B cell (primary cell): ENCODE measurements around the gene PSTPIP1. TPM values are rescaled to one million over a fixed set of nuclear protein-coding genes. Genes with fewer than 3 reads are reported as not detected.

ENCODE experiments used
- ATAC-seq: fragments of 200-7000 bp; cut with Tn5 transposase; one replicate; pipeline ENCODE4 v1.10.0; 2021; ENCODE audit warnings: low read depth, mild to moderate bottlenecking, moderate number of reproducible peaks, moderate library complexity
- CTCF ChIA-PET: fragments of 350-600 bp; sonication (Branson Sonifier 250); formaldehyde crosslinking; loops from one replicate; lab custom pipeline; 2021; ENCODE audit warnings: antibody characterized with exemption, inconsistent platforms; lab: Charles Lee
- POLR2A ChIA-PET: fragments of 350-600 bp; sonication (Branson Sonifier 250); formaldehyde crosslinking; loops from one replicate; lab custom pipeline; 2021; ENCODE audit warnings: antibody characterized with exemption; lab: Charles Lee
- DNase-seq: peaks from one replicate; pipeline ENCODE4 v3.0.0; 2013
- H2AFZ ChIP-seq: 2 replicates; pipeline ENCODE4 v1.6.1; 2012; ENCODE audit warnings: mild to moderate bottlenecking, low read depth, low read length; ENCODE audit not compliant: insufficient read depth, poor library complexity, severe bottlenecking
- H3K27ac ChIP-seq, 2 donors: 1 replicate in 1 of 2; 2 replicates in 1 of 2; pipeline ENCODE4 v1.5.1; 2012 to 2013; ENCODE audit warnings: low read length in 2 of 2, mild to moderate bottlenecking in 2 of 2, moderate library complexity in 1 of 2
- H3K27me3 ChIP-seq, 4 experiments: fragments of 200-600 bp in 1 of 4; sonication (generic) in 1 of 4; replicated peaks in 1 of 4; 1 replicate in 2 of 4; 2 replicates in 2 of 4; pipeline versions ENCODE4 v1.6.1 to v1.7.0; 2013 to 2016; ENCODE audit warnings: low read length in 3 of 4, mild to moderate bottlenecking in 2 of 4, mixed read lengths in 1 of 4, moderate library complexity in 1 of 4; ENCODE audit not compliant: insufficient read depth in 4 of 4, control insufficient read depth in 3 of 4; ENCODE audit errors: control extremely low read depth in 1 of 4
- H3K36me3 ChIP-seq, 2 experiments: replicated peaks in 1 of 2; 1 replicate in 1 of 2; 2 replicates in 1 of 2; pipeline versions ENCODE4 v1.6.1 to v1.7.1; 2013; ENCODE audit warnings: low read length in 1 of 2; ENCODE audit not compliant: insufficient read depth in 2 of 2, control insufficient read depth in 1 of 2; ENCODE audit errors: control extremely low read depth in 1 of 2, extremely low read depth in 1 of 2
- H3K4me1 ChIP-seq, 2 donors: fragments of 200-600 bp in 1 of 2; sonication (generic) in 1 of 2; 1 replicate in 1 of 2; 2 replicates in 1 of 2; pipeline versions ENCODE4 v1.5.1 to v1.6.1; 2013 to 2017; ENCODE audit warnings: low read length in 2 of 2; ENCODE audit not compliant: control insufficient read depth in 2 of 2, insufficient read depth in 2 of 2
- H3K4me2 ChIP-seq: replicated peaks from 2 replicates; pipeline ENCODE3; 2012; ENCODE audit warnings: mild to moderate bottlenecking, low read depth, low read length; ENCODE audit not compliant: poor library complexity, severe bottlenecking
- H3K4me3 ChIP-seq, 5 experiments: fragments of 200-600 bp in 1 of 5; sonication (generic) in 1 of 5; 1 replicate in 3 of 5; 2 replicates in 2 of 5; pipeline versions ENCODE4 v1.5.1 to v1.7.0; 2011 to 2016; ENCODE audit warnings: low read length in 4 of 5, mild to moderate bottlenecking in 4 of 5, low read depth in 2 of 5, control low read depth in 1 of 5, moderate library complexity in 1 of 5; ENCODE audit not compliant: insufficient read depth in 1 of 5; ENCODE audit errors: control extremely low read depth in 1 of 5, extremely low read depth in 1 of 5
- H3K79me2 ChIP-seq: fragments of 200-600 bp; sonication (generic); one replicate; pipeline ENCODE4 v1.6.0; 2016; ENCODE audit warnings: low read length; ENCODE audit not compliant: control insufficient read depth, insufficient read depth
- H3K9ac ChIP-seq: fragments of 200-600 bp; sonication (generic); 2 replicates; pipeline ENCODE4 v1.6.1; 2017; ENCODE audit warnings: mild to moderate bottlenecking, low read length, moderate library complexity
- H3K9me3 ChIP-seq, 3 donors: one replicate each; pipeline versions ENCODE4 v1.6.1 to v1.7.1; 2013; ENCODE audit warnings: low read length in 2 of 3; ENCODE audit not compliant: control insufficient read depth in 2 of 3, insufficient read depth in 1 of 3; ENCODE audit errors: control extremely low read depth in 1 of 3
- H4K20me1 ChIP-seq: 2 replicates; pipeline ENCODE4 v1.6.0; 2012; ENCODE audit warnings: mild to moderate bottlenecking, low read length; ENCODE audit not compliant: insufficient read depth, control insufficient read depth, poor library complexity, severe bottlenecking
- H3K27ac Mint-ChIP-seq: one replicate; pipeline ENCODE4 v1.8.0; 2021; ENCODE audit warnings: mixed read lengths
- H3K27me3 Mint-ChIP-seq: one replicate; pipeline ENCODE4 v1.8.0; 2021; ENCODE audit warnings: mixed read lengths
- H3K4me1 Mint-ChIP-seq: one replicate; pipeline ENCODE4 v1.8.0; 2021; ENCODE audit warnings: mixed read lengths
- H3K4me3 Mint-ChIP-seq: one replicate; pipeline ENCODE4 v1.8.0; 2021; ENCODE audit warnings: mixed read lengths
- H3K9me3 Mint-ChIP-seq: one replicate; pipeline ENCODE4 v1.8.0; 2022; ENCODE audit warnings: mixed read lengths; ENCODE audit not compliant: insufficient read depth
- EZH2 ChIP-seq: IDR thresholded peaks from 2 replicates; pipeline ENCODE4 v1.6.1; 2012; ENCODE audit warnings: borderline replicate concordance, low read depth, mild to moderate bottlenecking, moderate library complexity, low read length; ENCODE audit not compliant: insufficient read depth, poor library complexity, severe bottlenecking
- WGBS: methylation state at CpG from one replicate; pipeline ENCODE4 v1.1.5; 2013; ENCODE audit warnings: missing lambda C conversion rate; ENCODE audit not compliant: insufficient coverage; 5-methylcytosine and 5-hydroxymethylcytosine counted together
- intact Hi-C: fragments of 100-400 bp; cut with micrococcal nuclease; formaldehyde crosslinking; loops from one replicate; pipeline ENCODE4 v1.10.0; 2022
- polyA plus RNA-seq: library from polyadenylated mRNA; depleted of rRNA; stranded (reverse); fragments of >200 nt; gene quantifications from 2 replicates; pipeline ENCODE4 v1.2.3, GENCODE V29; 2012
- total RNA-seq, 2 donors: library from RNA; stranded (reverse); fragments of 120-200 nt in 1 of 2; gene quantifications; 1 replicate in 1 of 2; 2 replicates in 1 of 2; pipeline versions ENCODE4 v1.2.3 to v1.2.4, GENCODE V29; 2013 to 2022
- TF ChIP-seq, protein P1 (sequence below): fragments of 200-600 bp; IDR thresholded peaks from one replicate; pipeline ENCODE4 v1.8.0; 2022; ENCODE audit warnings: antibody characterized with exemption, mild to moderate bottlenecking

PSTPIP1 gene
- total and polyA plus RNA-seq, 2 donors (not counting 1 experiment from before 2014, with no cell fraction given): 69.0 to 79.3 TPM

DNA sequence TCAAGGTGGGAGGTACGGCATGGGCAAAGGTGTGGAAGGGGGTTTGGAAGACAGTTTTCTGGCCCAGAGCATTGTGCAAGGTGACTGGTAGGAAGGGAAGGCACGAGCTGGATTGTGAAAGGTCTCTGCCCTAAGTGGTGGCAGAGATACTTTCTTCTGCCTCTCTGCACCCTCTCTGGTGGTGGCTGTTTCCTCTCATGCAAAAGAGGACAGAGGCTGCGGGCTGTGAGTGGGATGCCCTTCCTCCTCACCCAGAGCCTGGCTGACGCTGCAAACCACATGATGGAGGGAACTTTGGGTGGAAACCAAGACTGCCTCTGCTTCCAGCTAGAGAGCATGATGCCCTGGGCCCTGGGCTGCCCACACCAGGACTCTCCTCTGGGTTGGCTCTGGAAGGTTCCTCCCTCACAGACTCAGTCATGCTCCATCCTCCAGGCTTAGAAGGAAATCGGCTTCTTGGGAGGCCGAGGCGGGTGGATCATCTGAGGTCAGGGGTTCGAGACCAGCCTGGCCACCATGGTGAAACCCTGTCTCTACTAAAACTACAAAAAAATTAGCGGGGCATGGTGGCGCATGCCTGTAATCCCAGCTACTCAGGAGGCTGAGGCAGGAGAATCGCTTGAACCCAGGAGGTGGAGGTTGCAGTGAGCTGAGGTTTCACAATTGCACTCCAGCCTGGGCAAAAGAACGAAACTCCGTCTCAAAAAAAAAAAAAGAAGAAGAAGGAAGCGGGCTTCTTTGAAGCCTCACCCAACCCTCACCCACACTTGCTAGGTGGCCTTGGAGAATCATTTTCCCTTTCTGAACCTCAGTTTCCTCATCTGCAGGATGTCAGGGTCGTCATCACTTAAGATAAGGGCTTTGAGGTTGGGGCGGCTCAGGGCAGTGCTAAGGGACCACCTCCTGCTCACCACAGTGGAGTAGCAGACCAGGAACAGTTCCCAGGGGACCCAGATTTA is 8.3 kb downstream of the PSTPIP1 start:
- H3K4me3 ChIP-seq: peak overlapping the region in 2 of 5 experiments; percentile 6 to 21
- CTCF ChIA-PET: interaction anchor here (0.6 to 2.3 kb wide), 3 partner anchors 21 to 32 kb away, joined by 3 to 8 read pairs (median 4); no protein-coding TSS in a partner anchor
- no peaks in the 10 kb centered on the region for H3K27me3 ChIP-seq
- DNase-seq (peak; percentile 78), ATAC-seq (peak; percentile 89)
- peaks cover 38 to 49% of the 10 kb centered on the region in 2 donors for H3K4me1 ChIP-seq
- H3K4me3 Mint-ChIP-seq: peak overlapping the region; percentile 80
- peaks cover 0 to 4% (median 0%) of the 10 kb centered on the region in 3 donors for H3K9me3 ChIP-seq
- H3K27ac Mint-ChIP-seq: peak overlapping the region; percentile 84
- no peak overlapping the region for H2AFZ ChIP-seq
- peaks cover 85% of the 10 kb centered on the region for H4K20me1 ChIP-seq
- POLR2A ChIA-PET: interaction anchor here (0.7 kb wide), 1 partner anchor 10 kb away, joined by 3 read pairs; no protein-coding TSS in a partner anchor
- H3K27me3 Mint-ChIP-seq: no peaks in the 10 kb centered on the region
- peaks cover 3% of the 10 kb centered on the region for H3K9me3 Mint-ChIP-seq
- H3K79me2 ChIP-seq: peaks cover 87% of the 10 kb centered on the region
- TF ChIP-seq EZH2: no peak
- H3K9ac ChIP-seq: peak overlapping the region; percentile 7
- H3K27ac ChIP-seq: peak overlapping the region; percentile 23 to 44
- peak overlapping the region; percentile 63 for H3K4me2 ChIP-seq
- H3K4me1 Mint-ChIP-seq: peaks cover 53% of the 10 kb centered on the region
- intact Hi-C loops: loop anchor here (1.0 kb wide), 1 partner anchor 11 kb away; no protein-coding TSS in a partner anchor
- H3K36me3 ChIP-seq: peaks cover 4 to 33% of the 10 kb centered on the region in 2 experiments
- 55% methylated on average over 8 of the region's 16 CpGs for WGBS

DNA sequence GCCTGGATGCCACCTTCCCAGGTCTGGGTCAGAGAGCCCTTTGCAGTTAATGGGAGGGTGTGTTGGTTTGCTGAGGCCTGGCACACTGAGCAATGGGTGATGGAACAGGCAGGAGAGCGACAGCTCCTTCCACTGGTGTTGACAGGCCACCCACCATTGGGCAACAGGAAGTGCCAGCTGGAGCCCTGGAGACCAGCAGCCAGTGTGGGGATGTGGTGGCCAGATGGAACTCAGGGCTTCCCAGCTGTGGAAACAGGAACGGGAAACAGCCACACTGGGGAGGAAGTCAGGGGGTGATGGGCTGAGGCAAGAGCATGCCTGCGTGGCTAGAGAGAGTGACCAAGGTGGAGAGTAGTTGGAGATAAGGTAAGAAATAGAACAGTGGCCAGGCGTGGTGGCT is 9.3 kb downstream of the PSTPIP1 start:
- Histone ChIP-seq H3K27me3 (no peaks in the 10 kb centered on the region), H3K79me2 (peaks cover 86% of the 10 kb centered on the region), H2AFZ (no peak overlapping the region), H3K9ac (no peak overlapping the region), H3K27ac (no peak overlapping the region), H3K36me3 (peaks cover 0 to 38% of the 10 kb centered on the region in 2 experiments), H4K20me1 (peaks cover 86% of the 10 kb centered on the region), H3K4me2 (peak overlapping the region; percentile 63), H3K4me3 (no peak overlapping the region), H3K4me1 (peaks cover 43 to 49% of the 10 kb centered on the region in 2 donors), H3K9me3 (peaks cover 0 to 4% (median 0%) of the 10 kb centered on the region in 3 donors)
- WGBS: 64% methylated on average over 4 of the region's 4 CpGs
- H3K9me3 Mint-ChIP-seq: peaks cover 3% of the 10 kb centered on the region
- peak overlapping the region; percentile 38 for H3K27ac Mint-ChIP-seq
- ChIA-PET CTCF (interaction anchor here (2.3 kb wide), 1 partner anchor 20 kb away, joined by 8 read pairs; no protein-coding TSS in a partner anchor), POLR2A (no interaction called here)
- ATAC-seq: no peak
- no peaks in the 10 kb centered on the region for H3K27me3 Mint-ChIP-seq
- DNase-seq: no peak
- no peak for TF ChIP-seq EZH2
- TF ChIP-seq, protein P1, sequence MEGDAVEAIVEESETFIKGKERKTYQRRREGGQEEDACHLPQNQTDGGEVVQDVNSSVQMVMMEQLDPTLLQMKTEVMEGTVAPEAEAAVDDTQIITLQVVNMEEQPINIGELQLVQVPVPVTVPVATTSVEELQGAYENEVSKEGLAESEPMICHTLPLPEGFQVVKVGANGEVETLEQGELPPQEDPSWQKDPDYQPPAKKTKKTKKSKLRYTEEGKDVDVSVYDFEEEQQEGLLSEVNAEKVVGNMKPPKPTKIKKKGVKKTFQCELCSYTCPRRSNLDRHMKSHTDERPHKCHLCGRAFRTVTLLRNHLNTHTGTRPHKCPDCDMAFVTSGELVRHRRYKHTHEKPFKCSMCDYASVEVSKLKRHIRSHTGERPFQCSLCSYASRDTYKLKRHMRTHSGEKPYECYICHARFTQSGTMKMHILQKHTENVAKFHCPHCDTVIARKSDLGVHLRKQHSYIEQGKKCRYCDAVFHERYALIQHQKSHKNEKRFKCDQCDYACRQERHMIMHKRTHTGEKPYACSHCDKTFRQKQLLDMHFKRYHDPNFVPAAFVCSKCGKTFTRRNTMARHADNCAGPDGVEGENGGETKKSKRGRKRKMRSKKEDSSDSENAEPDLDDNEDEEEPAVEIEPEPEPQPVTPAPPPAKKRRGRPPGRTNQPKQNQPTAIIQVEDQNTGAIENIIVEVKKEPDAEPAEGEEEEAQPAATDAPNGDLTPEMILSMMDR: no peak
- intact Hi-C loops: no loop called here
- H3K4me3 Mint-ChIP-seq: no peak overlapping the region
- H3K4me1 Mint-ChIP-seq: peaks cover 53% of the 10 kb centered on the region
